GM13977 (cell line): ENCODE data around the gene SLC22A23.

ENCODE experiments used
- DNase-seq: peaks from one replicate; pipeline ENCODE4 v3.0.0; 2012; ENCODE audit warnings: low spot score
- CTCF ChIP-seq: IDR thresholded peaks from 2 replicates; pipeline ENCODE4 v1.5.1; 2012; ENCODE audit warnings: mild to moderate bottlenecking, control low read depth; ENCODE audit not compliant: insufficient read depth; ENCODE audit errors: extremely low read depth, missing control alignments
- in situ Hi-C: fragments of 300-500 bp; cut with MboI; formaldehyde crosslinking; loops from one replicate; pipeline ENCODE4 v1.12.0; 2022; ENCODE audit warnings: low sequenced_read_pairs, low pct_unique_long_range_greater_than_20kb, mixed read lengths, inconsistent platforms; ENCODE audit not compliant: unreplicated experiment

The SLC22A23 gene, protein sequence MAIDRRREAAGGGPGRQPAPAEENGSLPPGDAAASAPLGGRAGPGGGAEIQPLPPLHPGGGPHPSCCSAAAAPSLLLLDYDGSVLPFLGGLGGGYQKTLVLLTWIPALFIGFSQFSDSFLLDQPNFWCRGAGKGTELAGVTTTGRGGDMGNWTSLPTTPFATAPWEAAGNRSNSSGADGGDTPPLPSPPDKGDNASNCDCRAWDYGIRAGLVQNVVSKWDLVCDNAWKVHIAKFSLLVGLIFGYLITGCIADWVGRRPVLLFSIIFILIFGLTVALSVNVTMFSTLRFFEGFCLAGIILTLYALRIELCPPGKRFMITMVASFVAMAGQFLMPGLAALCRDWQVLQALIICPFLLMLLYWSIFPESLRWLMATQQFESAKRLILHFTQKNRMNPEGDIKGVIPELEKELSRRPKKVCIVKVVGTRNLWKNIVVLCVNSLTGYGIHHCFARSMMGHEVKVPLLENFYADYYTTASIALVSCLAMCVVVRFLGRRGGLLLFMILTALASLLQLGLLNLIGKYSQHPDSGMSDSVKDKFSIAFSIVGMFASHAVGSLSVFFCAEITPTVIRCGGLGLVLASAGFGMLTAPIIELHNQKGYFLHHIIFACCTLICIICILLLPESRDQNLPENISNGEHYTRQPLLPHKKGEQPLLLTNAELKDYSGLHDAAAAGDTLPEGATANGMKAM

GRCh38 chr6:3456898-3457709 is at the start of gene SLC22A23:
Gene SLC22A23 (minus strand): TSS chr6:3457050. CDS start chr6:3456559, 491 bp downstream.
- in situ Hi-C loops: no loop called here
- TF ChIP-seq CTCF: peak; percentile 91

GRCh38 chr6:3506200-3506599 is 49.4 kb upstream of the SLC22A23 start:
- no peak for TF ChIP-seq CTCF
- no peak for DNase-seq
- in situ Hi-C loops: no loop called here

More at GRCh38 chr6:3456898-3457709, at the start of gene SLC22A23:
- peak; percentile 94 for DNase-seq

GRCh38 chr6:3504938-3505805 is 48.3 kb upstream of the SLC22A23 start:
- in situ Hi-C loops: no loop called here
- no peak for DNase-seq
- TF ChIP-seq CTCF: no peak

DNA sequence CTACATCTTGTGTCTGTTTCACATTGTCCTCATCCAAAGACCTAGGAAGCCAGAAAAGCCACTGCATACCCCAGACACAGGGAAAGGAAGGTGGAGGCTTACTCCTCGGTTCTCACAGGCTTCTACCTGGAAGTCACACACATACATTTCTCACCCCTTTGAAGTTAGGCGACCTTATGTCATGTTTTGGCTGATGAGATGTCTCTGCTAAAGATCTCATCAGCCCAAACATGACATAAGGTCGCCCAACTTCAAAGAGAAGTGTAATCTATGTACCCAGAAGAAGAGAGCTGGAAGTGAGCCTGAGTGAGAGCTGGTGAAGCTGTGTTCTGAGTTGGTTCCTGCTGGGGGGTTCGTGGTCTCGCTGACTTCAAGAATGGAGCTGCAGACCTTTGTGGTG is 47.5 kb upstream of the SLC22A23 start:
- in situ Hi-C loops: no loop called here
- no peak for TF ChIP-seq CTCF
- DNase-seq: no peak

DNA sequence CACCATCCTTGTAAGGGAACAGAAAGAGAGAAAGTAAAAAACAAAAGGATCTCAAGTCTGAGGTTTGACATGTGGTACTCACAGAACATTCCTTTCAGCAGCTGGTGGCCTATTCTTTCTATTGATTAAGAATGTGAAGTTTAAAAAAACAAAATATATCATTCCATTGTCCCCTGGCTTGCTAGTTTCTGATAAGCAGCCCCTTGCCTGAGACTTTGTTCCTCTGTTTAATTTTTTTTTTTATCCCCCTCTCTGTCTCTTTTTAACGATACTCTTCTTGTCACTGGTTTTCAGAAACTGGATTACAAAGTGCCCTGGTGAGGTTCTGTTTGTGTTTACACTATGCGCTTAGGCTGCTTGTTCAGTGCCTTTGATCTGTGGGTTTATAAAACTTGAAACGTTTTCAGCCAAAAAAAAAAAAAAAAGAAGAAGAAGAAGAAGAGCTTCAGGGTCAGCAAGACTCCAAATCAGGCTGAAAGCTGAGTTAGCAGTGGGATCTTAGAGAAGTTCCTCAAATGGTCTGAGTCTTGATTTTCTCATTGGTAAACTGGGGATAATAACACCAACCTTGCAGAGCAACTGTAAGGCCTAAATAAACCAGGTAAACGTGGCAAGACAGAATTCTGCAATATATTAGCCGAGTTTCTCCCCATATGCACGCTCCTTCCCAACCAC is 45.1 kb upstream of the SLC22A23 start:
- no peak for DNase-seq
- in situ Hi-C loops: no loop called here

More for the DNA sequence above, 45.1 kb upstream of the SLC22A23 start:
- no peak for TF ChIP-seq CTCF
